Mesenchymal stem cell (in vitro differentiated cells and primary cell): ENCODE data around the gene SLC7A11.

Source experiments
- DNase-seq: peaks from one replicate; pipeline ENCODE4 v3.0.0-alpha.2; 2013
- H2AFZ ChIP-seq: one replicate; pipeline ENCODE4 v1.6.1; 2013; ENCODE audit warnings: low read depth, mild to moderate bottlenecking, control low read depth, inconsistent platforms, low read length, moderate library complexity
- H2AK5ac ChIP-seq: 2 replicates; pipeline ENCODE4 v1.6.1; 2013; ENCODE audit warnings: low read length, moderate library complexity, mild to moderate bottlenecking, inconsistent platforms; ENCODE audit not compliant: severe bottlenecking
- H2BK120ac ChIP-seq: one replicate; pipeline ENCODE4 v1.6.1; 2013; ENCODE audit warnings: low read depth, mild to moderate bottlenecking, inconsistent platforms, low read length, moderate library complexity
- H2BK12ac ChIP-seq, 2 experiments: one replicate each; pipeline ENCODE4 v1.6.1; 2013; ENCODE audit warnings: inconsistent platforms in 2 of 2, low read length in 2 of 2, mild to moderate bottlenecking in 2 of 2, moderate library complexity in 2 of 2, control low read depth in 1 of 2
- H2BK15ac ChIP-seq: one replicate; pipeline ENCODE4 v1.6.1; 2013; ENCODE audit warnings: mild to moderate bottlenecking, low read depth, inconsistent platforms; ENCODE audit not compliant: poor library complexity, severe bottlenecking
- H2BK5ac ChIP-seq: 2 replicates; pipeline ENCODE4 v1.6.1; 2013; ENCODE audit warnings: low read depth, mild to moderate bottlenecking, low read length, control low read depth, inconsistent platforms; ENCODE audit not compliant: poor library complexity, severe bottlenecking
- H3K14ac ChIP-seq, 2 experiments: one replicate each; pipeline ENCODE4 v1.6.1; 2013; ENCODE audit warnings: inconsistent platforms in 2 of 2, low read length in 2 of 2, control low read depth in 1 of 2, mild to moderate bottlenecking in 1 of 2, moderate library complexity in 1 of 2
- H3K18ac ChIP-seq, 2 experiments: one replicate each; pipeline ENCODE4 v1.6.1; 2013; ENCODE audit warnings: inconsistent platforms in 2 of 2, low read length in 2 of 2, control low read depth in 1 of 2, low read depth in 1 of 2, mild to moderate bottlenecking in 1 of 2
- H3K23ac ChIP-seq, 2 experiments: one replicate each; pipeline ENCODE4 v1.6.1; 2013; ENCODE audit warnings: inconsistent platforms in 2 of 2, low read length in 2 of 2, mild to moderate bottlenecking in 2 of 2, moderate library complexity in 2 of 2, control low read depth in 1 of 2
- H3K27ac ChIP-seq: 2 replicates; pipeline ENCODE4 v1.5.1; 2013; ENCODE audit warnings: mild to moderate bottlenecking, moderate library complexity, low read length, control low read depth, inconsistent platforms; ENCODE audit not compliant: poor library complexity, severe bottlenecking
- H3K27me3 ChIP-seq, 2 experiments: 2 replicates each; pipeline versions ENCODE4 v1.6.1 to v1.7.0; 2013; ENCODE audit warnings: low read length in 2 of 2, mild to moderate bottlenecking in 2 of 2, moderate library complexity in 2 of 2, control low read depth in 1 of 2, inconsistent platforms in 1 of 2; ENCODE audit not compliant: control insufficient read depth in 1 of 2, insufficient read depth in 1 of 2
- H3K36me3 ChIP-seq, 2 experiments: 2 replicates each; pipeline versions ENCODE4 v1.6.1 to v1.7.0; 2013; ENCODE audit warnings: low read length in 2 of 2, control low read depth in 1 of 2, inconsistent platforms in 1 of 2, low read depth in 1 of 2, mild to moderate bottlenecking in 1 of 2; ENCODE audit not compliant: insufficient read depth in 2 of 2, control insufficient read depth in 1 of 2
- H3K4ac ChIP-seq, 2 experiments: one replicate each; pipeline ENCODE4 v1.6.1; 2013; ENCODE audit warnings: inconsistent platforms in 2 of 2, low read length in 2 of 2, mild to moderate bottlenecking in 2 of 2, moderate library complexity in 2 of 2, control low read depth in 1 of 2, low read depth in 1 of 2
- H3K4me1 ChIP-seq: 2 replicates; pipeline ENCODE4 v1.6.1; 2013; ENCODE audit warnings: low read depth, low read length, control low read depth; ENCODE audit not compliant: control insufficient read depth, insufficient read depth
- H3K4me2 ChIP-seq: 2 replicates; pipeline ENCODE4 v1.6.1; 2013; ENCODE audit warnings: low read length, mild to moderate bottlenecking, inconsistent platforms; ENCODE audit not compliant: poor library complexity, severe bottlenecking
- H3K4me3 ChIP-seq, 2 experiments: 2 replicates each; pipeline versions ENCODE4 v1.5.1 to v1.7.0; 2013; ENCODE audit warnings: low read length in 2 of 2, mild to moderate bottlenecking in 2 of 2, control low read depth in 1 of 2, low read depth in 1 of 2; ENCODE audit not compliant: insufficient read depth in 1 of 2
- H3K79me1 ChIP-seq: replicated peaks from 2 replicates; pipeline ENCODE4 v1.6.1; 2013; ENCODE audit warnings: mild to moderate bottlenecking, control low read depth, low read length, inconsistent platforms; ENCODE audit not compliant: poor library complexity, severe bottlenecking
- H3K9ac ChIP-seq: 2 replicates; pipeline ENCODE4 v1.7.0; 2013; ENCODE audit warnings: mild to moderate bottlenecking, low read length, moderate library complexity
- H3K9me3 ChIP-seq: 2 replicates; pipeline ENCODE4 v1.7.0; 2013; ENCODE audit warnings: mild to moderate bottlenecking, low read length; ENCODE audit not compliant: control insufficient read depth
- H4K8ac ChIP-seq: one replicate; pipeline ENCODE4 v1.6.1; 2013; ENCODE audit warnings: inconsistent platforms, mild to moderate bottlenecking, low read length, moderate library complexity
- H4K91ac ChIP-seq: one replicate; pipeline ENCODE4 v1.6.1; 2013; ENCODE audit warnings: mild to moderate bottlenecking, low read length, inconsistent platforms
- WGBS: methylation state at CpG from one replicate; pipeline ENCODE4 v1.1.7; 2013; ENCODE audit warnings: mixed read lengths; 5-methylcytosine and 5-hydroxymethylcytosine counted together

The SLC7A11 gene

DNA sequence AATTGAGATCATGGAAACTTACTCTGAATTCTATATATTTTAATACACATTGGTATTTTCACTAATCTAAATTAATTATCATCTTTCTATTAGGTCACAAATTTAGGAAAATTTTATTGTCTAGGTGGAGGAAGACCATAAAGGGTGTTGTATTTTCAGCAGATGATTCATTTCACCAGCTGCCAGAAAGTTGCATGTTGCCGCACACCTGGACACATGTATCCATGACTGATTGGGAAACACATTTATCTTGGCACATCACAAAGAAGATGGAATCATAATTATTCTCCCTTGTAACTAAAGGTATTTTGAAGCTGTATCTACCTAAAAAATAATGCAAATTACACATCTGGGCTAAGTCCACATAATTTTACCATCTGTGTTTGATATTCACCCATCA is 33.1 kb downstream of the SLC7A11 start:
- H3K36me3 ChIP-seq, result no peaks in the 10 kb centered on the region
- no peak for DNase-seq
- H3K18ac ChIP-seq, result no peak overlapping the region
- no peak overlapping the region for H4K91ac ChIP-seq
- no peak overlapping the region for H3K4me2 ChIP-seq
- no peak overlapping the region for H3K14ac ChIP-seq
- no peak overlapping the region for H2AK5ac ChIP-seq
- no peak overlapping the region for H3K23ac ChIP-seq
- H2BK12ac ChIP-seq, result no peak overlapping the region
- no CpG with 5 or more reads among the region's 1 CpG for WGBS
- no peaks in the 10 kb centered on the region for H3K27me3 ChIP-seq
- no peak overlapping the region for H2AFZ ChIP-seq
- H2BK5ac ChIP-seq, result no peak overlapping the region
- no peak overlapping the region for H3K27ac ChIP-seq
- H3K9ac ChIP-seq, result no peak overlapping the region
- no peak overlapping the region for H2BK120ac ChIP-seq
- H3K79me1 ChIP-seq, result no peaks in the 10 kb centered on the region
- H3K4me3 ChIP-seq, result no peak overlapping the region
- no peaks in the 10 kb centered on the region for H3K4me1 ChIP-seq
- no peak overlapping the region for H4K8ac ChIP-seq
- H2BK15ac ChIP-seq, result no peak overlapping the region
- no peaks in the 10 kb centered on the region for H3K9me3 ChIP-seq
- no peak overlapping the region for H3K4ac ChIP-seq

DNA sequence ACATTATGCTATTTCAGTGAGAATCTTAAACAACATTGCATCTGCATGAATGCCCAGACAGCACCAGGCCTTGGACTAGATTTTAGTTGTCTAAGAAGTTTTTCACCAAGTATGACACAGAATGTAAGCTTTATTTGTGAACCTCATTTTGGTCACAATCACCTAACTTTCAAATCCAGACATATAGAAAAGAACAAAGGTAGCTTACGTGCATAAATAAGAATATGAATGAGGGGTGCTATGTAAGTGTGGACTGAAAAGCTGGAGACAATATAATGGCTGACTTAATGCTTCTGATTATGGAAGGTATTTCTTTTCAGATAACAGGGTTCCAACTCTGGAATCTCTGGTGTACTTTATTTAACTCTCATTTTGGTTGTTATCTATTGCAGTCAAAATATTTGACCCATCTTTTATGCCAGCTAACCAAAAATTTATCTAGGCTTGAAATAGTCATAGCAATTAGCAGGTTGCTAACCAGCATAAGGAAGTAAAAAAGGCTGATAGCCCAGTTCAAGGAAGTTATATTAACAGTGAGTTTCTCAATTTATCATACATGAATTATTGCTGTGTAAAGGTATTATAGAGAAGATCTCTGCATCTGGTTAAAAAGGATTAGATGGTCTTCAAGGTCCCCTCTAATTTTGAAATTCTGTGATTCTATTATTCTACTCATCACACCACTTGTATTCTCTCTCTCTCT is 36.5 kb downstream of the SLC7A11 start:
- Histone ChIP-seq H3K79me1 (no peaks in the 10 kb centered on the region), H2BK5ac (no peak overlapping the region), H3K18ac (no peak overlapping the region), H2BK120ac (no peak overlapping the region), H3K4me2 (no peak overlapping the region), H4K91ac (no peak overlapping the region), H4K8ac (no peak overlapping the region), H3K9me3 (no peaks in the 10 kb centered on the region), H3K14ac (no peak overlapping the region), H3K9ac (no peak overlapping the region), H3K4me1 (no peaks in the 10 kb centered on the region), H3K36me3 (no peaks in the 10 kb centered on the region), H2AK5ac (no peak overlapping the region), H3K27ac (no peak overlapping the region), H3K4ac (no peak overlapping the region), H2AFZ (no peak overlapping the region), H3K23ac (no peak overlapping the region), H2BK15ac (no peak overlapping the region), H2BK12ac (no peak overlapping the region), H3K27me3 (no peaks in the 10 kb centered on the region), H3K4me3 (no peak overlapping the region)
- no peak for DNase-seq
- WGBS, result 100% methylated on average over 1 of the region's 1 CpG

DNA sequence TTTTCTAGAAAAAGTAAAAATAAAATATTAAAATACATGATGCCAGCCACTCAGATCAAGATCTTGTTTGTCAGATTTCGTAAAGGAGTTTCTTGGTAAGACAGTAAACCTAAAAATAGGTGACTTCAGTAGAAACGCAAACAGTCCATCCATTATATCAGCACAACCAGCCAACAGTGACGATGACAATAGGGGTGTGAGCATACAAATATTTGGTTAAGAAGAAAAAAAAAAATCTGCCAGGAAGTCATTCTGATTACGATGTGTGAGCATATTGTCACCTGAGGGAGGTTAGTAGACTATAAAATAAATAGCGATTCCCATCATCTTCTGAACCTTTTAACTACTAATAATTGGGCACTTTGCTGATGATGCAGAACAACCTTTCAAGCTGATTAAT is 37.6 kb downstream of the SLC7A11 start:
- no peak overlapping the region for H3K4ac ChIP-seq
- H2BK12ac ChIP-seq, result no peak overlapping the region
- no peak overlapping the region for H2BK15ac ChIP-seq
- H3K9ac ChIP-seq, result no peak overlapping the region
- no peak overlapping the region for H3K4me3 ChIP-seq
- no peaks in the 10 kb centered on the region for H3K36me3 ChIP-seq
- no peak overlapping the region for H3K18ac ChIP-seq
- no peaks in the 10 kb centered on the region for H3K79me1 ChIP-seq
- H3K14ac ChIP-seq, result no peak overlapping the region
- H3K27me3 ChIP-seq, result no peaks in the 10 kb centered on the region
- no peak overlapping the region for H4K91ac ChIP-seq
- H3K27ac ChIP-seq, result no peak overlapping the region
- H2BK120ac ChIP-seq, result no peak overlapping the region
- no peak overlapping the region for H2AK5ac ChIP-seq
- no peak for DNase-seq
- 100% methylated on average over 2 of the region's 5 CpGs for WGBS
- H2BK5ac ChIP-seq, result no peak overlapping the region
- H3K9me3 ChIP-seq, result no peaks in the 10 kb centered on the region
- H3K4me1 ChIP-seq, result no peaks in the 10 kb centered on the region
- H4K8ac ChIP-seq, result no peak overlapping the region
- H3K23ac ChIP-seq, result no peak overlapping the region
- H3K4me2 ChIP-seq, result no peak overlapping the region
- no peak overlapping the region for H2AFZ ChIP-seq

DNA sequence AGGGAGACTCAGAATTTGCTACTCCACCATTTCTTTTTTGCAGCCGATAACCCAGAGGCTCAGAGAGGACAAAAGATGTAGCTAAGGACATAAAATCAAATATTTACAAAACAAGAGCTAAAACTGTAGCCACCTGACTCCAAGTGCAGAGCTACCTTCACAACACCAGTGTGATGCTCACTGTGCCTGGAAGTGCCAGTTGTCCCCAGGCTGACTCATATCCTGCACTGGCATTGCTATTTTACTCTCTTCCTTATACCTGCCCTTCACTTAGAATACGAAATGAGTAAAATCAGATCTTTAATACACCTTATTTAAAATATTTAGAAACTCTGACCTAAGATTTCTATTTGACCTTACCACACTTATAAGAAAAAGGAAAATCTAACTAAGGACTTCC is 39.5 kb downstream of the SLC7A11 start:
- Histone ChIP-seq H2AFZ (no peak overlapping the region), H3K18ac (no peak overlapping the region), H3K4me2 (no peak overlapping the region), H3K4ac (no peak overlapping the region), H4K91ac (no peak overlapping the region), H3K23ac (no peak overlapping the region), H4K8ac (no peak overlapping the region), H2BK120ac (no peak overlapping the region), H3K79me1 (no peaks in the 10 kb centered on the region), H3K9ac (no peak overlapping the region), H3K27ac (no peak overlapping the region), H3K14ac (no peak overlapping the region), H3K27me3 (no peaks in the 10 kb centered on the region), H2AK5ac (no peak overlapping the region), H2BK12ac (no peak overlapping the region), H2BK15ac (no peak overlapping the region), H3K4me3 (no peak overlapping the region), H3K9me3 (no peaks in the 10 kb centered on the region), H3K36me3 (no peaks in the 10 kb centered on the region), H3K4me1 (no peaks in the 10 kb centered on the region), H2BK5ac (no peak overlapping the region)
- DNase-seq, result no peak
- 96% methylated on average over 2 of the region's 2 CpGs for WGBS
